ENCODE data around the gene MED16.
"Not testable (repeated sequence)": the region's sequence is repeated elsewhere in the genome, so short reads cannot be mapped to it uniquely, and the experiment has no call there.

The MED16 gene

DNA sequence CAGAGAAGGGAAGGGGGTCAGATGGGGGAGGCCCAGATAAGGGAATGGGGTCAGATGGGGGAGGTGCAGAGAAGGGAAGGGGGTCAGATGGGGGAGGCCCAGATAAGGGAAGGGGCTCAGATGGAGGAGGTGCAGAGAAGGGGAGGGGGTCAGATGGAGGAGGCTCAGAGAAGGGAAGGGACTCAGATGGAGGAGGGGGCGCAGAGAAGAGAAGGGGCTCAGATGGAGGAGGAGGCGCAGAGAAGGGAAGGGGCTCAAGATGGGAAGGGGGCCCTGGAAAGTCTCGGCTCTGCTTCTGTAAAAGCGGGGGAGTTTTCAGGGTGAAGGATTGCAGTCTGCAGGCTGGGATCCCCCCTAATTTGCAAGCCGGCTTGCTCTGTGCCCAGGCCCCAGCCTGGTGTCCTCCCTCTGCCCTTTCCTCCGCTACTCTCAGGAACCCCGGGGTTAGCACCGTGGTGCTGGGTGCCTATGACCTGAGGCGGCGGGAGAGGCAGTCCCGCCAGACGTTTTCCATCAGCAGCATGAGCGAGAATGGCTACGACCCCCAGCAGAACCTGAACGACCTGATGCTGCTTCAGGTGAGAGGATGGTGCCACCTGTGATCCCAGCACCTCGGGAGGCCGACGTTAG lies 63.7 kb downstream of the MED16 start:
- DNase-seq (ENCODE audit: low spot score) = no peak

DNA sequence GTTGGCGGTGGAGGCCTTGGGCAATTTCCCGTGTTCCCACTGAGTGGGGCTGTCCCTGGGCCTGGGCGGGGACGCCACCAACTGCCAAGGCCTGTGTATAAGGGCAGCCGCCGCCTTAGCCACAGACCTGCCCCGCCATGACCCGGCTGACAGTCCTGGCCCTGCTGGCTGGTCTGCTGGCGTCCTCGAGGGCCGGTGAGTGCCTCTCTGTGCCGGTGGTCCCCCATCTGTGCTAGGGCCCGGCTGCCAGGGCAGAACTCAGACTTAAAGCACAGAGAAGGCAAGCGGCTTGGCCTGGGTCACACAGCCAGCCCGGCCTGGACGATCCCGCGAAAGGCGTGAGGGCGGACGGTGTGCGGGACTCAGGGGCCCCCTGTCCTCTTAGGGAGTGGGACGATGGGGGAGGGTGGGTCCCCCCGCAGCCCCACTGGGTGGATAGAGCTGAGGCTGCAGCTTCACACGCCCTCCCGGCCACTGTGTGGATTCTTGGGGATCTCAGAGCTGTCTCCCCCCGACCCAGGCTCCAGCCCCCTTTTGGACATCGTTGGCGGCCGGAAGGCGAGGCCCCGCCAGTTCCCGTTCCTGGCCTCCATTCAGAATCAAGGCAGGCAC lies 65.2 kb downstream of the MED16 start, which contains the start of gene AZU1:
Gene AZU1, plus strand, starts transcription at position 128 of the 612 bp plus-strand sequence. Its CDS starts 10 bp downstream, at position 138.
- DNase-seq (ENCODE audit: low spot score) = no peak

DNA sequence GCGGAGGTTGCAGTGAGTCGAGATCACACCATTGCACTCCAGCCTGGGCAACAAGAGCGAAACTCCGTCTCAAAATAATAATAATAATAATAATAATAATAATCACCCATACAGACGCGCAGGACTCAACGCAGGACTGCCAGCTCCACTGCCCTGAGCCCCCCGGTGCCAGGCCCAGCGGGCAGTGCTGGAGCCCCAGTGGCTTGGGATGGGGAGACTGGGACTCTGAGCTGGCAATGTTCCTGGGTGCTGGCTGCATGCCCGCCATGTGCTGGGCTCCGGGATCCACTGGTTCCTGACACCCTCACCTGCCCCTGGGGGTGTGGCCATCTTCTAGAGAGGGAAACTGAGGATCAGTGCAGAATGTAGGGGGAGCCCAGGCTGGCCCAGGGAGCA lies 65.7 kb downstream of the MED16 start:
- no peak for DNase-seq (ENCODE audit: low spot score)

- DNase-seq (ENCODE audit: low spot score) = no peak
Measured at GRCh38 chr19:825897-826644, 66.9 kb downstream of the MED16 start.

GRCh38 chr19:824885-825284 lies 68.1 kb downstream of the MED16 start:
- no peak for DNase-seq (ENCODE audit: low spot score)

DNA sequence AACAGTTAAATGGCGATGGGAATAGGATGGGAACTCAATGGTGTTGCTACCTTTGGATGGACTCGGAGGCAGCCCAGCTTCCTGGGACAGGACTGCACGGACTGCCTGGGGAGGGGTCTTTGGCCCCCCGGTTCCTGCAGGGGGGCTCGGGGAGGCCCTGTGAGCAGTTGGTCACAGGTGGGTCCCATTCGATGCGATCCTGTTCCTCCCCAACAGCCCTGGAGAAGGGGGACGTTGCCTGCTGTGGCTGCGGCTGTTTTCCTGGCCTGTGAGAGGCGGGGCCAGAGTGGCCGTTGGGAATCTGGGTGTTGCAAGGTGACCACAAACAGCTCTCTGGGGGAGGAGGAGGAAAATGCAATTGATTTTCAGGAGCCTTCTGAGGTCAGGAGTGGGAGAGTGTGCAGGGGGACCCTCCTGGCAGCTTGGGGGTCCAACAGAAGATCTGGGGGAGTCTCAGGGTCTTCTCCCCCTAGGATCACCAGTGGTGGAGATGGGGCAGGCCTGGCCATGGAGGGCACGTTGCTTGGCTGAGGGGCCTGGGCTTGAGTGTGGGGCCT lies 69.3 kb downstream of the MED16 start:
- DNase-seq (ENCODE audit: low spot score) = no peak

DNA sequence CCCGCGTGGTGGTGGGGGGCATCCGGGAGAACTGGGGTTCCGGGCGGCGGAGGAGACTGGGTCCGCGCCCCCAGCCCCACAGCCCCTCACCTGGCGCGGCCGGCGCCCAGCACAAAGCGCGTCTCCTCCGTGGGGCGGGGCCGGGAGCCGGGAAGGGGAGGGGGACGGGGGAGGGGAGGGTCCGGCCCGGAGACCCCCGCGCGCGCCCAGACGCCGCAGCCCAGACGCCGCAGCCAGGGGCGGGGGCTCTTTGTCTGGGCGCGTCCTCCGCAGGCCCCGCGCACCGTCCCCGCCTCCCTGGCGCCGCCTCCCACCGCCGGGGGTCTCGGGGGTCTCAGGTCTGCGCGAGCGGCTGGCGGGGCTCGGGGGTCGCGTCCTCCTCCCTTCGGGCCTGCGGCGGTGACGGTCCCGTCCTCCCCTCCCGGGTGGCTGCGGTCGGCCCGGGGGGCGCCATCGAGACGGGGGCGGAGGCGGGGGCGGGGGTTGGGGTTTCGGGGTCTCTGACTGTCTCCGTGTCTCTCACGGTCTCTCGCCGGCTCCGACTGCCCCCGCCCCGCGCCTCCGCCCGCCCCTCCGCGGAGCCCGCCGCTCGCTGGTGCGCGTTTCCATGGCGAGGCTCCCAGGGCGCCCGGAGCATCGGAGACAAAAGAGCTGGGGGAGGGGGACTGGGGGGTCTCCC lies 71.0 kb downstream of the MED16 start, which contains the start of gene PLPPR3:
Gene PLPPR3, minus strand, starts transcription at position 131 of the 679 bp plus-strand sequence. CDS start 396 bp downstream, outside the sequence.
- no peak for DNase-seq (ENCODE audit: low spot score)

GRCh38 chr19:821231-821824 lies 71.7 kb downstream of the MED16 start:
- no peak for DNase-seq (ENCODE audit: low spot score)

GRCh38 chr19:820212-820611 lies 72.8 kb downstream of the MED16 start:
- DNase-seq (ENCODE audit: low spot score) = not testable (repeated sequence)

All from germinal center (tissue), 1 donor.